Endothelial cell of umbilical vein (primary cell): ENCODE results near the gene TRIM69.

Source experiments
- EZH2 ChIP-seq: IDR thresholded peaks from 2 replicates; pipeline ENCODE4 v1.6.1; 2012; ENCODE audit warnings: borderline replicate concordance, low read depth, mild to moderate bottlenecking, moderate library complexity, low read length, inconsistent platforms; ENCODE audit not compliant: severe bottlenecking
- FOS ChIP-seq: IDR thresholded peaks from 2 replicates; pipeline ENCODE4 v1.6.1; 2011; ENCODE audit warnings: mild to moderate bottlenecking, low read length, moderate library complexity, borderline replicate concordance; ENCODE audit not compliant: insufficient read depth
- JUN ChIP-seq: IDR thresholded peaks from 2 replicates; pipeline ENCODE4 v1.6.1; 2011; ENCODE audit warnings: borderline replicate concordance, low read depth; ENCODE audit not compliant: insufficient read length, insufficient read depth
- POLR2A ChIP-seq: IDR thresholded peaks from 2 replicates; pipeline ENCODE4 v1.6.1; 2012; ENCODE audit warnings: low read depth, mild to moderate bottlenecking, control low read depth, low read length
- POLR2AphosphoS5 ChIP-seq: IDR thresholded peaks from 2 replicates; pipeline ENCODE4 v1.6.1; 2012; ENCODE audit warnings: low read depth, mild to moderate bottlenecking, control low read depth, low read length, moderate library complexity; ENCODE audit not compliant: insufficient read depth
- TF ChIP-seq, protein P1 (sequence below), 2 donors: IDR thresholded peaks; 1 replicate in 1 of 2; 2 replicates in 1 of 2; pipeline ENCODE4 v1.5.1; 2011; ENCODE audit warnings: low read length in 2 of 2, mild to moderate bottlenecking in 2 of 2, moderate library complexity in 2 of 2, control low read depth in 1 of 2, inconsistent platforms in 1 of 2, low read depth in 1 of 2; ENCODE audit not compliant: insufficient read depth in 1 of 2; ENCODE audit errors: extremely low read depth in 1 of 2
- TF ChIP-seq, protein P2 (sequence below): IDR thresholded peaks from 2 replicates; pipeline ENCODE4 v1.6.1; 2011; ENCODE audit not compliant: insufficient read depth, insufficient read length

DNA sequence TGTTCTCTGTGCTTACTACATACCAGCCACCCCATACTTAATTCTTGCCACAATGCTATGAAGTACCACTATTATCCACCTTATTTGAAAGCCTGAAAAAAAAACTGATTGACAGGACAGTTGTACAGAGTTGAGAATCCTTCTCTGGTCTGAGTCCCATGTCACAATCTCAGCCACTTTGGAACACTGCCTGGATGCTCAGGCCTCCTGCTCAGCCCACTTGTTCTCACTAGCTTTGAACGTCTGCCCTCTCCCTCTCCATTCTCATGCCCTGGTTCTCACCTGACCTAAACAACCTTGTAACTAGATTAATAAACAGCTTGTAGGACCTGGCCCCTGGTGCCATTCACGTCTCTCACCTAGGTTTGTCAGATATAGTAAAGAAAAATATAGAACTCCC, 53.9 kb downstream of the TRIM69 start:
- TF ChIP-seq POLR2A = no peak
- TF ChIP-seq, protein P1, sequence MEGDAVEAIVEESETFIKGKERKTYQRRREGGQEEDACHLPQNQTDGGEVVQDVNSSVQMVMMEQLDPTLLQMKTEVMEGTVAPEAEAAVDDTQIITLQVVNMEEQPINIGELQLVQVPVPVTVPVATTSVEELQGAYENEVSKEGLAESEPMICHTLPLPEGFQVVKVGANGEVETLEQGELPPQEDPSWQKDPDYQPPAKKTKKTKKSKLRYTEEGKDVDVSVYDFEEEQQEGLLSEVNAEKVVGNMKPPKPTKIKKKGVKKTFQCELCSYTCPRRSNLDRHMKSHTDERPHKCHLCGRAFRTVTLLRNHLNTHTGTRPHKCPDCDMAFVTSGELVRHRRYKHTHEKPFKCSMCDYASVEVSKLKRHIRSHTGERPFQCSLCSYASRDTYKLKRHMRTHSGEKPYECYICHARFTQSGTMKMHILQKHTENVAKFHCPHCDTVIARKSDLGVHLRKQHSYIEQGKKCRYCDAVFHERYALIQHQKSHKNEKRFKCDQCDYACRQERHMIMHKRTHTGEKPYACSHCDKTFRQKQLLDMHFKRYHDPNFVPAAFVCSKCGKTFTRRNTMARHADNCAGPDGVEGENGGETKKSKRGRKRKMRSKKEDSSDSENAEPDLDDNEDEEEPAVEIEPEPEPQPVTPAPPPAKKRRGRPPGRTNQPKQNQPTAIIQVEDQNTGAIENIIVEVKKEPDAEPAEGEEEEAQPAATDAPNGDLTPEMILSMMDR (IDR thresholded peaks at IDR 0.05; ENCODE audit: extremely low read depth in 1 of 2, insufficient read depth in 1 of 2, low read depth in 1 of 2, low read length in 2 of 2) = no peak
- no peak for TF ChIP-seq FOS
- TF ChIP-seq POLR2AphosphoS5 = no peak
- no peak for TF ChIP-seq EZH2
- TF ChIP-seq, protein P2, sequence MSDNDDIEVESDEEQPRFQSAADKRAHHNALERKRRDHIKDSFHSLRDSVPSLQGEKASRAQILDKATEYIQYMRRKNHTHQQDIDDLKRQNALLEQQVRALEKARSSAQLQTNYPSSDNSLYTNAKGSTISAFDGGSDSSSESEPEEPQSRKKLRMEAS = no peak
- no peak for TF ChIP-seq JUN
